ENCODE data around the gene SH3PXD2A.

GRCh38 chr10:103737735-103738367 lies 117.5 kb downstream of the SH3PXD2A start:
- TF ChIP-seq POLR2A (IDR thresholded peaks at IDR 0.05) (no peak), CTCF (IDR thresholded peaks at IDR 0.05) (no peak), POLR2AphosphoS5 (IDR thresholded peaks at IDR 0.05; ENCODE audit: insufficient read depth in 1 of 2, low read depth in 1 of 2) (no peak)
